K562 (cell line): Measurements from ENCODE around the gene PHF21B. TPM values are rescaled to one million over a fixed set of nuclear protein-coding genes. Genes with fewer than 3 reads are reported as not detected.

Experiments
- CBFA2T2 ChIP-seq: fragments of 450-650 bp; conservative IDR thresholded peaks from 2 replicates; pipeline ENCODE4 v1.6.1; 2017; ENCODE audit warnings: mild to moderate bottlenecking
- CREB1 ChIP-seq, 2 experiments: sonication (generic) in 1 of 2; formaldehyde crosslinking in 1 of 2; IDR thresholded peaks; 2 replicates each; pipeline versions ENCODE4 v1.6.1 to v1.8.0; 2012 to 2022; ENCODE audit warnings: inconsistent platforms in 1 of 2, mild to moderate bottlenecking in 1 of 2, missing genetic modification reagents in 1 of 2, moderate library complexity in 1 of 2
- RBM25 ChIP-seq: fragments of 200-400 bp; formaldehyde crosslinking; IDR thresholded peaks from 2 replicates; pipeline ENCODE4 v1.6.1; 2018; ENCODE audit warnings: low read length, low read depth, moderate library complexity; ENCODE audit not compliant: severe bottlenecking
- SIRT6 ChIP-seq: IDR thresholded peaks from one replicate; pipeline ENCODE4 v1.6.1; 2012; ENCODE audit warnings: low read depth, mild to moderate bottlenecking, control low read depth, inconsistent platforms, low read length, moderate library complexity
- ZBTB49 ChIP-seq: sonication (generic); formaldehyde crosslinking; IDR thresholded peaks from 2 replicates; pipeline ENCODE4 v1.8.0; 2022; ENCODE audit warnings: missing genetic modification reagents, mild to moderate bottlenecking, borderline replicate concordance
- ZBTB7A ChIP-seq: IDR thresholded peaks from 2 replicates; pipeline ENCODE4 v1.6.1; 2011; ENCODE audit warnings: low read depth, mild to moderate bottlenecking, low read length, moderate library complexity, borderline replicate concordance; ENCODE audit not compliant: control insufficient read depth
- ZNF140 ChIP-seq: fragments of 250-450 bp; sonication (Bioruptor Pico); IDR thresholded peaks from 2 replicates; pipeline ENCODE4 v1.8.0; 2021; ENCODE audit warnings: moderate library complexity, mild to moderate bottlenecking, inconsistent platforms
- ZNF431 ChIP-seq: sonication (generic); formaldehyde crosslinking; IDR thresholded peaks from 2 replicates; pipeline ENCODE4 v1.8.0; 2022; ENCODE audit warnings: mild to moderate bottlenecking, missing genetic modification reagents
- ZNF668 ChIP-seq: fragments of 250-450 bp; sonication (Bioruptor Pico); IDR thresholded peaks from 2 replicates; pipeline ENCODE4 v1.8.0; 2022; ENCODE audit warnings: mild to moderate bottlenecking, inconsistent platforms
- polyA plus RNA-seq, 8 experiments: library from polyadenylated mRNA; depleted of rRNA in 4 of 8; stranded (reverse) in 5 of 8; unstranded in 3 of 8; fragments of >200 nt; fragmentation: Nextera tagmentation in 2 of 8; fragmentation: Illumina TruSeq in 1 of 8; extraction: Ambion mirVana in 2 of 8; extraction: Trizol in 1 of 8; gene quantifications; 2 replicates each; pipeline versions ENCODE4 v1.2.1 to v1.2.3, GENCODE V29; 2011 to 2014; ENCODE audit warnings: inconsistent platforms in 1 of 8, missing spikeins in 1 of 8
- total RNA-seq, 7 experiments: library from RNA; depleted of rRNA in 6 of 7; stranded (reverse); fragments of >200 nt in 6 of 7; fragmentation: Illumina TruSeq in 2 of 7; extraction: Trizol in 2 of 7; gene quantifications; 2 replicates each; pipeline versions ENCODE4 v1.2.1 to v1.2.3, GENCODE V29; 2011 to 2021; ENCODE audit warnings: low replicate concordance in 1 of 7

The PHF21B gene
- total and polyA plus RNA-seq, 9 of the 15 experiments (the other 6 are each of a cell fraction or from before 2014, with no cell fraction given) = 0.04 TPM; not detected in 8

GRCh38 chr22:44890416-44891292 is 119.2 kb downstream of the PHF21B start (continued):
- TF ChIP-seq ZBTB49 (no peak), ZBTB7A (no peak), CREB1 (IDR thresholded peaks at IDR 0.05) (no peak), CREB1 (CRISPR knock-in tag; IDR thresholded peaks at IDR 0.05) (no peak), SIRT6 (no peak), ZNF668 (CRISPR knock-in tag) (no peak), CBFA2T2 (no peak), ZNF431 (CRISPR knock-in tag) (no peak), ZNF140 (no peak), RBM25 (peak; percentile 57)
